Prostate gland (tissue), 2 donors: ENCODE results near the gene RFTN1.

Source experiments
- POLR2AphosphoS5 ChIP-seq: sonication (generic); formaldehyde crosslinking; IDR thresholded peaks from one replicate; pipeline ENCODE4 v1.6.1; 2017; ENCODE audit warnings: antibody characterized with exemption
- TF ChIP-seq, protein P1 (sequence below), 4 experiments: fragments of 200-600 bp in 2 of 4; fragments of 450-650 bp in 2 of 4; sonication (generic) in 2 of 4; IDR thresholded peaks; 1 replicate in 3 of 4; 2 replicates in 1 of 4; pipeline ENCODE4 v1.5.1; 2016 to 2019; ENCODE audit warnings: antibody characterized with exemption in 4 of 4, mild to moderate bottlenecking in 2 of 4, moderate library complexity in 2 of 4

DNA sequence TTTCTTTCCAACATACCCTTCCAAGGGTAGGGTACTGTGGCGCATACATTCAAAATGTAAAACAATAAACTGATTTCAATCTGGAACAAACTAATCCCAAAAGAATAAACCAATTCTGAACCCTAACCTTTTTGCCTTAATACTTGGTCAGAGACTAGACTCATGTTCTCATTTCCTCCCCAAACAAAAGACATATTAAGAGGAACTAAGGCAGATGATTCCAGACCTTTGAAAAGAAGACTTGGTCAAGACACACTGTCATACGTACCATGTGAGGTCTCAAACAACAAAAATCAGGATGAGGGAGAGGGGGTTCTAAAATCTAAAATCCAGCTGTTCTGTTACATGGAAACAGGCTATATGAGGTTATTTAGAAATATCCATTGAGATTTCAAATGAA lies 102.1 kb downstream of the RFTN1 start:
- TF ChIP-seq POLR2AphosphoS5 = no peak
- TF ChIP-seq, protein P1, sequence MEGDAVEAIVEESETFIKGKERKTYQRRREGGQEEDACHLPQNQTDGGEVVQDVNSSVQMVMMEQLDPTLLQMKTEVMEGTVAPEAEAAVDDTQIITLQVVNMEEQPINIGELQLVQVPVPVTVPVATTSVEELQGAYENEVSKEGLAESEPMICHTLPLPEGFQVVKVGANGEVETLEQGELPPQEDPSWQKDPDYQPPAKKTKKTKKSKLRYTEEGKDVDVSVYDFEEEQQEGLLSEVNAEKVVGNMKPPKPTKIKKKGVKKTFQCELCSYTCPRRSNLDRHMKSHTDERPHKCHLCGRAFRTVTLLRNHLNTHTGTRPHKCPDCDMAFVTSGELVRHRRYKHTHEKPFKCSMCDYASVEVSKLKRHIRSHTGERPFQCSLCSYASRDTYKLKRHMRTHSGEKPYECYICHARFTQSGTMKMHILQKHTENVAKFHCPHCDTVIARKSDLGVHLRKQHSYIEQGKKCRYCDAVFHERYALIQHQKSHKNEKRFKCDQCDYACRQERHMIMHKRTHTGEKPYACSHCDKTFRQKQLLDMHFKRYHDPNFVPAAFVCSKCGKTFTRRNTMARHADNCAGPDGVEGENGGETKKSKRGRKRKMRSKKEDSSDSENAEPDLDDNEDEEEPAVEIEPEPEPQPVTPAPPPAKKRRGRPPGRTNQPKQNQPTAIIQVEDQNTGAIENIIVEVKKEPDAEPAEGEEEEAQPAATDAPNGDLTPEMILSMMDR (IDR thresholded peaks at IDR 0.05) = no peak
